Liver (tissue), 9 donors: ENCODE measurements around the gene TMIE. TPM values are rescaled to one million over a fixed set of nuclear protein-coding genes. Genes with fewer than 3 reads are reported as not detected.

Experiments used
- DNase-seq: peaks from one replicate; pipeline ENCODE4 v3.0.0-alpha.2; 2017; ENCODE audit warnings: low spot score
- H3K27ac ChIP-seq, 2 donors: one replicate each; pipeline ENCODE4 v1.7.0; 2013; ENCODE audit warnings: inconsistent platforms in 2 of 2, low read length in 2 of 2, control low read depth in 1 of 2, low read depth in 1 of 2, mild to moderate bottlenecking in 1 of 2
- H3K27me3 ChIP-seq, 4 donors: one replicate each; pipeline versions ENCODE4 v1.6.1 to v1.7.0; 2013; ENCODE audit warnings: low read length in 3 of 4, inconsistent platforms in 1 of 4, mild to moderate bottlenecking in 1 of 4, moderate library complexity in 1 of 4; ENCODE audit not compliant: control insufficient read depth in 4 of 4, insufficient read depth in 4 of 4
- H3K36me3 ChIP-seq, 4 donors: one replicate each; pipeline versions ENCODE4 v1.6.1 to v1.7.0; 2013; ENCODE audit warnings: low read length in 3 of 4, mild to moderate bottlenecking in 3 of 4, low read depth in 1 of 4, moderate library complexity in 1 of 4; ENCODE audit not compliant: control insufficient read depth in 4 of 4, insufficient read depth in 3 of 4
- H3K4me1 ChIP-seq, 4 donors: one replicate each; pipeline versions ENCODE4 v1.6.1 to v1.7.0; 2013; ENCODE audit warnings: low read length in 3 of 4, mild to moderate bottlenecking in 3 of 4, moderate library complexity in 1 of 4; ENCODE audit not compliant: control insufficient read depth in 4 of 4, insufficient read depth in 4 of 4
- H3K4me3 ChIP-seq, 3 donors: one replicate each; pipeline versions ENCODE4 v1.6.1 to v1.7.0; 2013; ENCODE audit warnings: low read length in 3 of 3, control low read depth in 1 of 3, low read depth in 1 of 3, mild to moderate bottlenecking in 1 of 3
- H3K9ac ChIP-seq, 2 donors: one replicate each; pipeline ENCODE4 v1.7.0; 2013; ENCODE audit warnings: low read length in 2 of 2, mild to moderate bottlenecking in 2 of 2, moderate library complexity in 2 of 2, control low read depth in 1 of 2, low read depth in 1 of 2
- H3K9me3 ChIP-seq, 4 donors: one replicate each; pipeline versions ENCODE4 v1.6.1 to v1.7.0; 2013; ENCODE audit warnings: low read length in 3 of 4; ENCODE audit not compliant: control insufficient read depth in 4 of 4
- ATF3 ChIP-seq: IDR thresholded peaks from 2 replicates; pipeline ENCODE4 v1.6.1; 2016; ENCODE audit warnings: antibody characterized with exemption
- EGR1 ChIP-seq, 2 donors: IDR thresholded peaks; 2 replicates each; pipeline ENCODE4 v1.6.1; 2016 to 2018; ENCODE audit warnings: antibody characterized with exemption in 2 of 2, low read depth in 2 of 2
- FOXA1 ChIP-seq: IDR thresholded peaks from 2 replicates; pipeline ENCODE4 v1.6.1; 2016; ENCODE audit warnings: antibody characterized with exemption
- FOXA2 ChIP-seq: IDR thresholded peaks from 2 replicates; pipeline ENCODE4 v1.6.1; 2016; ENCODE audit warnings: antibody characterized with exemption
- GABPA ChIP-seq, 2 donors: IDR thresholded peaks in 1 of 2; conservative IDR thresholded peaks in 1 of 2; 2 replicates each; pipeline ENCODE4 v1.6.1; 2016; ENCODE audit warnings: antibody characterized with exemption in 2 of 2, mild to moderate bottlenecking in 1 of 2, moderate library complexity in 1 of 2
- HNF4A ChIP-seq, 2 donors: conservative IDR thresholded peaks; 2 replicates each; pipeline ENCODE4 v1.6.1; 2016; ENCODE audit warnings: antibody characterized with exemption in 2 of 2, mild to moderate bottlenecking in 2 of 2
- HNF4G ChIP-seq: IDR thresholded peaks from 2 replicates; pipeline ENCODE4 v1.6.1; 2016; ENCODE audit warnings: antibody characterized with exemption
- JUND ChIP-seq, 2 donors: IDR thresholded peaks; 2 replicates each; pipeline ENCODE4 v1.6.1; 2016; ENCODE audit warnings: antibody characterized with exemption in 2 of 2
- NR2F2 ChIP-seq: IDR thresholded peaks from 2 replicates; pipeline ENCODE4 v1.6.1; 2016; ENCODE audit warnings: antibody characterized with exemption
- RAD21 ChIP-seq, 2 donors: IDR thresholded peaks; 2 replicates each; pipeline ENCODE4 v1.6.1; 2016; ENCODE audit warnings: antibody characterized with exemption in 2 of 2, mild to moderate bottlenecking in 2 of 2
- REST ChIP-seq: IDR thresholded peaks from 2 replicates; pipeline ENCODE4 v1.6.1; 2016; ENCODE audit warnings: antibody characterized with exemption, mild to moderate bottlenecking
- RXRA ChIP-seq, 2 donors: IDR thresholded peaks; 2 replicates each; pipeline ENCODE4 v1.6.1; 2017 to 2018; ENCODE audit warnings: antibody characterized with exemption in 2 of 2, mild to moderate bottlenecking in 1 of 2
- SP1 ChIP-seq: IDR thresholded peaks from 2 replicates; pipeline ENCODE4 v1.6.1; 2018; ENCODE audit warnings: antibody characterized with exemption, mild to moderate bottlenecking
- TAF1 ChIP-seq: conservative IDR thresholded peaks from 2 replicates; pipeline ENCODE4 v1.6.1; 2016; ENCODE audit warnings: antibody characterized with exemption, mild to moderate bottlenecking
- YY1 ChIP-seq: IDR thresholded peaks from 2 replicates; pipeline ENCODE4 v1.6.1; 2016; ENCODE audit warnings: antibody characterized with exemption, mild to moderate bottlenecking
- WGBS: extraction: QIAGEN DNeasy Blood & Tissue Kit; methylation state at CpG from one replicate; pipeline ENCODE4 v1.1.7; 2013; 5-methylcytosine and 5-hydroxymethylcytosine counted together
- polyA plus RNA-seq, 2 donors: library from polyadenylated mRNA; stranded (reverse) in 1 of 2; unstranded in 1 of 2; fragments of 200-250 nt in 1 of 2; fragments of >200 nt in 1 of 2; fragmentation: Nextera tagmentation in 1 of 2; extraction: Ambion mirVana in 1 of 2; gene quantifications; one replicate each; pipeline versions ENCODE4 v1.2.1 to v1.2.3, GENCODE V29; 2013 to 2015
- total RNA-seq, 2 donors: library from RNA; depleted of rRNA; stranded (reverse); fragments of >200 nt; gene quantifications; one replicate each; pipeline ENCODE4 v1.2.3, GENCODE V29; 2014
- TF ChIP-seq, protein P1 (sequence below): IDR thresholded peaks from 2 replicates; pipeline ENCODE4 v1.6.1; 2016; ENCODE audit warnings: antibody characterized with exemption
- TF ChIP-seq, protein P2 (sequence below): IDR thresholded peaks from 2 replicates; pipeline ENCODE4 v1.6.1; 2016; ENCODE audit warnings: antibody characterized with exemption
- TF ChIP-seq, protein P3 (sequence below): fragments of 150-350 bp; IDR thresholded peaks from 2 replicates; pipeline ENCODE4 v1.5.1; 2017; ENCODE audit warnings: improper control_type of control experiment, low read depth, low read length; ENCODE audit not compliant: missing input control
- donor health status: healthy.
- donor health status: healthy.
- donor health status: healthy.
- donor health status: healthy.
- donor health status: healthy.

Gene TMIE
- total and polyA plus RNA-seq, 4 donors: 0.13 to 0.26 (median 0.15) TPM

DNA sequence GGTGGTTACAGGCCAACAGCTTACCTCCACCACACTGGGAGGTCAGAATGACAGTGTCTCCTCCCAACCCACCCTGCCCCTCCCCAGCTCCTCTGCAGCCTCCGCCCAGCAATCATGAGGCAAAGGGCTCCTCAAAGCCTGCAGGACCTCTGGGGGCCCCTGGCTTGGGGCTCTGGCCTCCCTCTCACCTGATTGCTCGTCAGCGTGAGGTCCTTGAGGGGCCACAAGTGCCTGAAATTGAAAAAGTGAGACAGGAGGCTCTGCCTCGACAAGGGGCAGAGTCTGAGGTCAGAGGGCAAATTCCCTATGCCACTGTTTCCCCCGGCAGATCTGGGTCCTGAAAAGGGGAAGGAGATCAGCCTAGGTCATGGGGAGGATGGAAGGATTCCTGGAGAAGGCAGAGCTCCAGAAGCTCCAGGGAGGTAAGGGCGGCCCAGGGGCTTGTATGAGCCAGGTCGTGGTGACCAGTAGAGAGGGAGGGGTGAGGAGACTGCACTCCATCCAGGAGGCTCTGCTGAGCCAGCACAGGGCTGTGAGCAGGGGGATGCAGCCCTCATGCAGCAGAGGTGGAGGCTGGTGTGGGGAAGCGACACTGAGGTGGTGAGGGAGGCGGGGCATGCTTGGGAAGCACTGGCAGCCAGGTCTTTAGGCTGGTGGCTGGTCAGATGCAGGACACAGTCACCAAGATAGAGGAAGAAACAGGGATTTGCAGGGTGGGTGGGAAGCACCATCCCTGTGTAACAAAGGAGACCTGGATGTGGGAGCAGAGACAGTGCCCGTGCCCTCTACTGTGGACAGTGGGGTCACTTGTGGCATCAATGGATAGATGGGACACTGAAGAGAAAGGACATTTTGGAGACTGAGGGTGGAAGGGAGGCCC, 27.8 kb upstream of the TMIE start:
- Histone ChIP-seq H3K36me3 (peaks cover 0 to 8% (median 4%) of the 10 kb centered on the region in 4 donors), H3K4me3 (no peak overlapping the region), H3K4me1 (peaks cover 5 to 16% (median 11%) of the 10 kb centered on the region in 4 donors), H3K9ac (no peak overlapping the region), H3K27me3 (no peaks in the 10 kb centered on the region), H3K27ac (no peak overlapping the region), H3K9me3 (no peaks in the 10 kb centered on the region)
- 94% methylated on average over 10 of the region's 10 CpGs for WGBS
- TF ChIP-seq, protein P1, sequence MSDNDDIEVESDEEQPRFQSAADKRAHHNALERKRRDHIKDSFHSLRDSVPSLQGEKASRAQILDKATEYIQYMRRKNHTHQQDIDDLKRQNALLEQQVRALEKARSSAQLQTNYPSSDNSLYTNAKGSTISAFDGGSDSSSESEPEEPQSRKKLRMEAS: no peak
- TF ChIP-seq NR2F2 (no peak), SP1 (no peak), TAF1 (no peak), FOXA1 (no peak), EGR1 (IDR thresholded peaks at IDR 0.05; ENCODE audit: low read depth in 2 of 2) (no peak)
- TF ChIP-seq, protein P2, sequence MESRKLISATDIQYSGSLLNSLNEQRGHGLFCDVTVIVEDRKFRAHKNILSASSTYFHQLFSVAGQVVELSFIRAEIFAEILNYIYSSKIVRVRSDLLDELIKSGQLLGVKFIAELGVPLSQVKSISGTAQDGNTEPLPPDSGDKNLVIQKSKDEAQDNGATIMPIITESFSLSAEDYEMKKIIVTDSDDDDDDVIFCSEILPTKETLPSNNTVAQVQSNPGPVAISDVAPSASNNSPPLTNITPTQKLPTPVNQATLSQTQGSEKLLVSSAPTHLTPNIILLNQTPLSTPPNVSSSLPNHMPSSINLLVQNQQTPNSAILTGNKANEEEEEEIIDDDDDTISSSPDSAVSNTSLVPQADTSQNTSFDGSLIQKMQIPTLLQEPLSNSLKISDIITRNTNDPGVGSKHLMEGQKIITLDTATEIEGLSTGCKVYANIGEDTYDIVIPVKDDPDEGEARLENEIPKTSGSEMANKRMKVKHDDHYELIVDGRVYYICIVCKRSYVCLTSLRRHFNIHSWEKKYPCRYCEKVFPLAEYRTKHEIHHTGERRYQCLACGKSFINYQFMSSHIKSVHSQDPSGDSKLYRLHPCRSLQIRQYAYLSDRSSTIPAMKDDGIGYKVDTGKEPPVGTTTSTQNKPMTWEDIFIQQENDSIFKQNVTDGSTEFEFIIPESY: no peak
- no peak for DNase-seq

GRCh38 chr3:46674031-46674845, 27.0 kb upstream of the TMIE start:
- no peak overlapping the region for H3K27ac ChIP-seq
- peaks cover 0 to 8% (median 4%) of the 10 kb centered on the region in 4 donors for H3K36me3 ChIP-seq
- no peaks in the 10 kb centered on the region for H3K27me3 ChIP-seq
- no peaks in the 10 kb centered on the region for H3K9me3 ChIP-seq
- H3K4me3 ChIP-seq: no peak overlapping the region
- DNase-seq: no peak
- H3K9ac ChIP-seq: no peak overlapping the region
- 96% methylated on average over 12 of the region's 12 CpGs for WGBS
- peaks cover 5 to 16% (median 11%) of the 10 kb centered on the region in 4 donors for H3K4me1 ChIP-seq
- TF ChIP-seq ATF3: no peak
- no peak for TF ChIP-seq RXRA (IDR thresholded peaks at IDR 0.05)
- no peak for TF ChIP-seq NR2F2
- no peak for TF ChIP-seq EGR1 (IDR thresholded peaks at IDR 0.05; ENCODE audit: low read depth in 2 of 2)
- no peak for TF ChIP-seq JUND (IDR thresholded peaks at IDR 0.05)
- no peak for TF ChIP-seq YY1
- TF ChIP-seq GABPA (IDR thresholded peaks at IDR 0.05 in 1 of 2, conservative IDR thresholded peaks at IDR 0.05 in 1 of 2): no peak
- TF ChIP-seq SP1: no peak
- no peak for TF ChIP-seq REST
- TF ChIP-seq HNF4A (conservative IDR thresholded peaks at IDR 0.05): no peak
- TF ChIP-seq FOXA2: no peak
- TF ChIP-seq, protein P1: no peak
- TF ChIP-seq RAD21 (IDR thresholded peaks at IDR 0.05): no peak
- TF ChIP-seq HNF4G: no peak
- TF ChIP-seq, protein P3, sequence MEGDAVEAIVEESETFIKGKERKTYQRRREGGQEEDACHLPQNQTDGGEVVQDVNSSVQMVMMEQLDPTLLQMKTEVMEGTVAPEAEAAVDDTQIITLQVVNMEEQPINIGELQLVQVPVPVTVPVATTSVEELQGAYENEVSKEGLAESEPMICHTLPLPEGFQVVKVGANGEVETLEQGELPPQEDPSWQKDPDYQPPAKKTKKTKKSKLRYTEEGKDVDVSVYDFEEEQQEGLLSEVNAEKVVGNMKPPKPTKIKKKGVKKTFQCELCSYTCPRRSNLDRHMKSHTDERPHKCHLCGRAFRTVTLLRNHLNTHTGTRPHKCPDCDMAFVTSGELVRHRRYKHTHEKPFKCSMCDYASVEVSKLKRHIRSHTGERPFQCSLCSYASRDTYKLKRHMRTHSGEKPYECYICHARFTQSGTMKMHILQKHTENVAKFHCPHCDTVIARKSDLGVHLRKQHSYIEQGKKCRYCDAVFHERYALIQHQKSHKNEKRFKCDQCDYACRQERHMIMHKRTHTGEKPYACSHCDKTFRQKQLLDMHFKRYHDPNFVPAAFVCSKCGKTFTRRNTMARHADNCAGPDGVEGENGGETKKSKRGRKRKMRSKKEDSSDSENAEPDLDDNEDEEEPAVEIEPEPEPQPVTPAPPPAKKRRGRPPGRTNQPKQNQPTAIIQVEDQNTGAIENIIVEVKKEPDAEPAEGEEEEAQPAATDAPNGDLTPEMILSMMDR: no peak
- TF ChIP-seq TAF1: no peak
- no peak for TF ChIP-seq FOXA1
- TF ChIP-seq, protein P2: no peak
